ENCODE results near the gene PTPRS. TPM values are rescaled to one million over a fixed set of nuclear protein-coding genes. Genes with fewer than 3 reads are reported as not detected.
A peak's percentile ranks its signal among the peaks of the same experiment; 100 is the strongest.

Gene PTPRS
- total and polyA plus RNA-seq, 2 of the 8 experiments (the other 6 are each of a cell fraction or from before 2014, with no cell fraction given): 96.8 to 223 TPM

GRCh38 chr19:5292822-5293611, 47.6 kb downstream of the PTPRS start (continued):
- peak; percentile 30 to 77; a peak in 2 of 4 replicates for TF ChIP-seq SIN3A (conservative IDR thresholded peaks at IDR 0.05 in 1 of 2, IDR thresholded peaks at IDR 0.05 in 1 of 2; ENCODE audit: low read depth in 1 of 2, low read length in 2 of 2)
- 0 out of 2 replicates have a peak, but pooled peaks have one; percentile 40 for TF ChIP-seq POLR2AphosphoS5 (IDR thresholded peaks at IDR 0.05; ENCODE audit: low read depth, low read length)

Measured in H1 (cell line).